NCI-H526 treated with DMSO at 0.1 percent for 48 hours (cell line): Measurements from ENCODE around the gene UTS2B.
A peak's percentile ranks its signal among the peaks of the same experiment; 100 is the strongest.

Experiments used
- DNase-seq: peaks from one replicate; lab custom pipeline; 2025; lab: John Stamatoyannopoulos, UW

The UTS2B gene

GRCh38 chr3:191352014-191352413 is 21.7 kb upstream of the UTS2B start:
- no peak for DNase-seq

- no peak for DNase-seq
Observed at GRCh38 chr3:191350396-191351090, 20.2 kb upstream of the UTS2B start.

- DNase-seq = no peak
Observed at GRCh38 chr3:191348098-191348497, 17.8 kb upstream of the UTS2B start.

GRCh38 chr3:191347228-191347627 is 16.9 kb upstream of the UTS2B start:
- no peak for DNase-seq

GRCh38 chr3:191345334-191345733 is 15.0 kb upstream of the UTS2B start:
- DNase-seq = no peak

- no peak for DNase-seq
Observed at GRCh38 chr3:191343913-191344312, 13.6 kb upstream of the UTS2B start.

- DNase-seq = no peak
Observed at GRCh38 chr3:191343115-191343514, 12.8 kb upstream of the UTS2B start.

DNA sequence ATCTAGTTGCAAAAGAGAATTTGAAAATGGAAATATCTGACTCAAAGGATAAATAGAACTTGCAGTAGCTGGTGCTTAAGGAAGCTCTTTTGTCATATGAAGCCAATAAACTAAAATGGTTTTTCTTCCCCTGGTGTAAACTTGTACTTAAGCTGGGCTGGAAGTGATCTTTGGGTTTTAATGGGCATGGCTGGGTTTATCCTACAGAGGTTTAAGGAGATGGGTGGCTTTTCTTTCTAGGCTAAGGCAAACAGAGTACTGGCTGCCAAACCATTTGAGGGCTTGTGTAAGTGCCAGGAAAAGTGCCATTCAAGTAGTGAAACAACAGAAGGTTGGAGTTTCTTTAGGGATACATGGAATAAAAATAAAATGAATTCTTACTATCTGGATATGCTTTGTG is 12.1 kb upstream of the UTS2B start:
- DNase-seq = no peak

GRCh38 chr3:191342006-191342405 is 11.7 kb upstream of the UTS2B start:
- no peak for DNase-seq

DNA sequence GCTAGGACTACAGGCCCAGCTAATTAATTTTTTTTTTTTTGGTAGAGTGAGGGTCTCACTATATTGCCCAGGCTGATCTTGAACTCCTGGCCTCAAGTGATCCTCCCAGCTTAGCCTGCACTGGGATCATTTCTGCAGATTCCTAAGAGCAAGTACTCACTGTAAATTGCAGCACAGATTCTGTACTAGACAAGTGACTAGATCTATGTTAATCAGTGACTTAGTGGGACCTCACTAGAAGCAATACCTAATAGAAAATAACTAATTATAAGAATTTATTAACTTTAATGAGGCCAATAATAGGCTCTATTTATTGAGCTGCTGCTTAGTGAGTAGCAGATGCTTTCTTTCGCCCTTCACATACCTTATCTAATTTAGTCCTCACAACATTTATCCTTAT is 10.6 kb upstream of the UTS2B start:
- no peak for DNase-seq

GRCh38 chr3:191340351-191340750 is 10.0 kb upstream of the UTS2B start:
- no peak for DNase-seq

GRCh38 chr3:191339316-191339917 is 9.1 kb upstream of the UTS2B start:
- no peak for DNase-seq

DNA sequence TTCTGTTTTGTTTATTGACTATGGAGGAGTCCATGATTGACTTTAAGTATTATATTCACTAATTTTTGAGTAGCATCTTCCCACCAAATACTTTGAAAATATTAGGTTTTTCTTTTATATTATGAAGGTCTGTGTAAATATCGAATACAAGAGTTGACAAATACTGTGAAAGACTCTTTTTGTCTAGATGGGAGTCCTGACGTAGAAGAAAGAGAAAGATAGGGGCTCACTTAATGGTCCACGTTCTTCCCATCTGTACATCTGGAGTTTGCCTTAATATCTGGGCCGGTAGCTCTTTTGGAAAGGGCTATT is 7.8 kb upstream of the UTS2B start:
- no peak for DNase-seq

GRCh38 chr3:191336833-191337232 is 6.5 kb upstream of the UTS2B start:
- DNase-seq = no peak

GRCh38 chr3:191334346-191334893 is 4.1 kb upstream of the UTS2B start:
- no peak for DNase-seq

DNA sequence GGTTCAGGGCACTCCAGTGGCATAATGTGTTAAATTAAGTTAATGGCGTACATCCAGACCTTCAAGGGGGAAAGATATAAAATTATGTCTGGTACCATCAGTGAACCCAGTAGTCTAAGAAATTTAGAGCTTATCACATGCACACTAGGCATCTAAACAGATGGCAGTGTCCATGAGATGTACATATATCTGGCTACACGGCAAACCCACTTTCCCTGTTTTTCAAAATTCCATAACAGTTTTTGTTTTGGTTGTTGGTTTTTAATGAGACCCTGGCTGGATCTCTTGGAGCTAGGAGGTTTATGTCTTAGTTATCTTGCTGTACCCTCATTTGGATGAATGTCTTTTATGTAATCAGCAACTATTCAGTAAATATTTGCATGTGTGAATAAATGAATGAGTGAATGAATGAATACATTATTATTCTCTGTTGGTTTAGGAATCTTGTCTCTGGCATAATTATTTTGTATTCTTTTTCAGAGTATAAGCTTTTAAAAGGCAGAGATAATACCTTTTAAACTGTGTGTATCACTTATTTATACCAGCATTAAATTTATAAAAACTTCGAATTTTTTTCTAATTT is 3.1 kb upstream of the UTS2B start:
- DNase-seq = peak; percentile 17

- DNase-seq = no peak
Observed at GRCh38 chr3:191331388-191331787, 1.1 kb upstream of the UTS2B start.

DNA sequence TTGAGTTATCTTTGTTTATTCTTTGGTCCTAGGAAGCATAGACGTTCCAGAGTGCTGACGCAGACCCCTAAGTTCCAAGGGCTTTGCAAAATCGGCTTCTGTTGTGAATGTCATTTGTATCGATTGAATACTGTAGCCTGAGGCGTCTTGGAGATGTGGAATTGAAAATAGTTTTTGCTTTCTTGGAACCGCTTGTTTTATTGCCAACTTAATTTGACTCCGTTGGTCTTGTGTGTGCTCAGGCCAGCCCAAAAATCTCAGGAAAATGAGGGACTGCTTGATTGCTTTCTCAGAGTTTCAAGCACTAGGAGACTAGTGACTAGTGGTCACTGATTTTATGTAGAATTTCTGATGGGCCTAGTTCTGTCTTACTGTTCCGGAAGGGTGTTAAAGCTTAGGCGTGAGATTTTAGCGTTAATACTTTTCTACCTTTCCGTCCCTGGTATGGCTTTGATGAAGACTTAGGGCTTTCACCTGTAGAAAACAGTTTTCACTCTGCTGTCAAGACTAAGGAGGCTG is 263 bp upstream of the UTS2B start:
- DNase-seq = no peak

DNA sequence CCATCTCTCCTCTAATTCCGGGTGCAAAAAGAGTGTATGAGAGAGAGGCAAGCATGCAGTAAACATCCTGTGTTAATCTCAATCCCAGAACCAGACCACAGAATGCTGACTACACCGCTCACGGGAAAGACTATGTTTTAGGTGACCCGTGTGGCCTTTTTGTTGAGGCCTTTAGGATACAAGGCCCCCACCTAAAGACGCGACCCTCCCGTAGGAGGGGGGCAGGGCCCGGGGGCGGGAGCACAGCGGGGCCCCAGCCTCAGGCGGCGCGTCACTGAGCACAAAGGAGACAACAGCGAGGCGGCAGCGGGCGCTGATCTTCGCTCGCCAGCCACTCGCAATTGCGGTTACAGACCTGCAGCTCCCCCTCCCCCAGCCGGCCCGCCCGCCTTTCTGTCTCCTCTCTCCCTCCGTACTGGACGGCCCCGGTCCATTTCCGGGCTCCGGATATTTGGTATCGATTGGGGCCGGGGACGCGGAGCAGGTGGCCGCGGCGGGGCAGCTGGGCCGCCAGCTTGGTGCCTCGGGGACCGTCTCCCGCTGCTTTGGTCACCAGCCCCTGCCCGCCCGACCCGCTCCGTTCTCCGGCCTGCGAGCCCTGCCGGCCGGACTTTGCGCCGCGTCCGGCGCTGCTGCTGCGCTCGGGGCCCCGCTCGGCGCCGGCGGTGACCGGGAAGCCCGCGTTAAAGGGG is 1.2 kb downstream of the UTS2B start, which contains the start of gene CCDC50:
CCDC50 (plus strand) TSS at position 433 of the 692 bp plus-strand sequence. CDS start 281 bp downstream, outside the sequence.
- DNase-seq = peak; percentile 70

GRCh38 chr3:191328383-191328961 is 1.9 kb downstream of the UTS2B start:
- DNase-seq = no peak

DNA sequence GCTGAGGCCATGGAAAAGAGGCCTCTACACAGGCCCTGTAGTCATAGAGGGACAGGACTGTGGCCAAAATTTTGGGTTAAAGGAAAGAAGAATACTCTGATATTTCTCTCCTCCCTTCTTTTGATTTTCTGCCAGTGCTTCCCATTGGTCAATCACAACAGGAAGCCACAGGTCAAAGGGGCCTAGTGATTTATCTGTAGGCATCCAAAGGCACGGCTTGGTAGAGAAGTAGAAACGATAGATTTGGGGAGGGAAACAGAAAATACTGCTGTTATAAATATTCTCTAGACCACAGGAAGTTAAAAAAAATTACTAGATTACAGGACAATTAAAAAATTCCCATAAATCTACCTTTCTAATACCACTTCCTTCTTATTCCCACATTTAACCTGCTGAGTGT is 2.8 kb downstream of the UTS2B start:
- no peak for DNase-seq

- no peak for DNase-seq
Observed at GRCh38 chr3:191324936-191325335, 5.4 kb downstream of the UTS2B start.
